ENCODE data around the gene CFAP45. TPM values are rescaled to one million over a fixed set of nuclear protein-coding genes. Genes with fewer than 3 reads are reported as not detected.

The CFAP45 gene
- total and polyA plus RNA-seq, 2 of the 8 experiments (the other 6 are each of a cell fraction or from before 2014, with no cell fraction given), result 0.05 TPM; not detected in 1

DNA sequence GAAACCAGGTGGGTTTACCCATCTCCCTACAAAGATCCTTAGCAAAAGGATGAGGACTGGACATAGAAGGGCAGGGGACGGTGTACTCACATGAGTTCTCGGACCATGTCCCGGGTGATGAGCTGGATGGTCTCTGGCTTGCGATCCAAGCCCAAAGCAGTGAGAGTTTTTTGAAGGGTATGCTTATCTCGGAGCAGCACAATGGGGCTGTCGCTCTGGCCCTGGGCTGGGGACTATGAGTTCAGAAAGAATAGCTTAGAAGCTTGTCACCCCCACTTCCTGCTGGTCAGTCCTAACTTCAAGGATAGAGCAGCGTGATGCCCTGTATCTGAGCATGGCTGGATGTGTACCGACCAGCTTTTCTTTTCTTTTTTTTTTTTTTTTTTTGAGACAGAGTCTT, 9.6 kb downstream of the CFAP45 start:
- Histone ChIP-seq H3K23me2 (ENCODE audit: low read depth, low read length) (no peaks in the 10 kb centered on the region), H3K27ac (ENCODE audit: low read depth, low read length) (no peak overlapping the region), H3K14ac (ENCODE audit: insufficient read length) (no peak overlapping the region), H3K56ac (replicated peaks; ENCODE audit: insufficient read length, low read depth, low read length) (no peak overlapping the region), H2BK15ac (ENCODE audit: low read length) (no peak overlapping the region), H4K8ac (ENCODE audit: extremely low read depth, insufficient read depth, low read length) (no peak overlapping the region), H2BK12ac (ENCODE audit: low read depth, low read length) (no peak overlapping the region), H3K23ac (ENCODE audit: insufficient read length) (no peak overlapping the region), H3K36me3 (ENCODE audit: control insufficient read depth in 2 of 4, insufficient read depth in 4 of 4, low read length in 3 of 4) (no peaks in the 10 kb centered on the region), H2AFZ (ENCODE audit: low read length) (no peak overlapping the region), H3K18ac (ENCODE audit: extremely low read depth, low read length) (no peak overlapping the region), H3K79me2 (ENCODE audit: control insufficient read depth in 1 of 2, insufficient read depth in 2 of 2, low read length in 2 of 2) (no peaks in the 10 kb centered on the region), H4K20me1 (replicated peaks in 1 of 2; ENCODE audit: control insufficient read depth in 1 of 2, insufficient read depth in 2 of 2, low read length in 2 of 2) (no peaks in the 10 kb centered on the region), H3K4ac (replicated peaks; ENCODE audit: insufficient read length, low read depth, low read length) (no peak overlapping the region), H4K91ac (replicated peaks; ENCODE audit: insufficient read length, low read length) (no peak overlapping the region), H2BK5ac (ENCODE audit: low read depth, low read length) (no peak overlapping the region), H3K4me3 (ENCODE audit: extremely low read depth in 1 of 4, insufficient read depth in 2 of 4, low read depth in 3 of 4, low read length in 4 of 4) (no peak overlapping the region), H3K9ac (replicated peaks in 1 of 4; ENCODE audit: extremely low read depth in 1 of 4, low read depth in 3 of 4, low read length in 3 of 4) (no peak overlapping the region), H3K9me3 (ENCODE audit: insufficient read depth in 2 of 2, low read depth in 1 of 2, low read length in 1 of 2) (no peaks in the 10 kb centered on the region), H3K79me1 (ENCODE audit: low read depth, low read length) (no peaks in the 10 kb centered on the region), H2AK5ac (ENCODE audit: low read depth, low read length) (no peak overlapping the region), H2BK120ac (replicated peaks; ENCODE audit: low read depth, low read length) (no peak overlapping the region), H2BK20ac (ENCODE audit: low read length) (no peak overlapping the region), H4K5ac (ENCODE audit: insufficient read length, low read depth, low read length) (no peak overlapping the region), H3K4me1 (replicated peaks in 1 of 4; ENCODE audit: control insufficient read depth in 3 of 4, insufficient read depth in 4 of 4, low read length in 3 of 4) (no peaks in the 10 kb centered on the region), H3K4me2 (ENCODE audit: insufficient read depth in 1 of 2, low read depth in 2 of 2, low read length in 2 of 2) (no peak overlapping the region), H3K27me3 (replicated peaks in 1 of 4; ENCODE audit: control insufficient read depth in 3 of 4, extremely low read depth in 1 of 4, insufficient read depth in 3 of 4, low read length in 3 of 4) (no peaks in the 10 kb centered on the region)
- DNase-seq (ENCODE audit: low read depth in 1 of 2, low spot score in 2 of 2), result no peak
- POLR2A ChIA-PET (ENCODE audit: partially characterized antibody), result interaction anchor here (1.4 to 2.6 kb wide), 3 partner anchors 86 to 109 kb away, joined by 3 to 10 read pairs (median 4); partner anchors contain the start of gene DUSP23
- FAIRE-seq, result no peak
- 89% methylated on average over 8 of the region's 8 CpGs; no CpG with 5 or more reads in 1 of the 2 experiments for WGBS, 2 experiments (ENCODE audit: extremely low coverage in 1 of 2, insufficient coverage in 1 of 2, insufficient read length in 1 of 2, insufficient replicate concordance in 2 of 2, low coverage in 1 of 2, low lambda C conversion rate in 2 of 2, missing lambda C conversion rate in 1 of 2)
- CTCF ChIA-PET (ENCODE audit: partially characterized antibody), result interaction anchor here (0.7 to 20.8 kb wide), 34 partner anchors 10 to 802 kb away, joined by 3 to 645 read pairs (median 6); partner anchors contain the start of genes DUSP23, FCRL6, SLAMF8 and TAGLN2

Data from H1 (cell line).